ENCODE results near the gene SLC14A1.
A peak's percentile ranks its signal among the peaks of the same experiment; 100 is the strongest.

Gene SLC14A1

DNA sequence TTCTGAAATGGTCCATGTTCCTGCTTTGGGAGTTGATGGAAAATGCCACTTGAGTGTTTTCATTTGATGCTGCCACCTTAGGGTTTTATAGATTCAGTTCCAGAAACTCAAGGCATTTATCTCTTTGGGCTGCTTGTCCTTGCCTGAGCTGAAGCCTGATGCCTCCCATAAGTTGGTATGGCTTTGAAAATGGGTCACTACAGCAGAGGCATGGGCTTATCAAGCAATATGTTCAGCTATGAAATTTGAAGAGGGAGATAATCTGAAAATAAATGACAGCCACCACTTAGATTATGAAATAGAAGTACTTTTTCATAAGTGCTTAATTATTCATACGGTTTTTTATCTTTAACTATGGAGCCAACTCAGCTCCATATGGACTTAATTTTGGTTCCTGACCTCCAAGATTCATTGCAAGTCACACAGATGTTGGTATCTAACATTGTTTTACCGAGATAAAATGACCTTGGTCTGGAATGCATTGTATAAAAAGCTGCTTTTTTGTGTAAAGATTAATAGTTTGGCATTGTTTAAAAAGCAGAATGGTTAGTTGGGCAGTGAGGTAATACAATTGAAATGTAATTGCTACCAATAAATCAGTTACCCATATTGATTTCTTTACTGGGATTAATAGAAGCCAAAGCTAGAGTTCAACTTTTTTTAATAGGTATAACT is 4.5 kb downstream of the SLC14A1 start:
- POLR2A ChIA-PET = no interaction called here

DNA sequence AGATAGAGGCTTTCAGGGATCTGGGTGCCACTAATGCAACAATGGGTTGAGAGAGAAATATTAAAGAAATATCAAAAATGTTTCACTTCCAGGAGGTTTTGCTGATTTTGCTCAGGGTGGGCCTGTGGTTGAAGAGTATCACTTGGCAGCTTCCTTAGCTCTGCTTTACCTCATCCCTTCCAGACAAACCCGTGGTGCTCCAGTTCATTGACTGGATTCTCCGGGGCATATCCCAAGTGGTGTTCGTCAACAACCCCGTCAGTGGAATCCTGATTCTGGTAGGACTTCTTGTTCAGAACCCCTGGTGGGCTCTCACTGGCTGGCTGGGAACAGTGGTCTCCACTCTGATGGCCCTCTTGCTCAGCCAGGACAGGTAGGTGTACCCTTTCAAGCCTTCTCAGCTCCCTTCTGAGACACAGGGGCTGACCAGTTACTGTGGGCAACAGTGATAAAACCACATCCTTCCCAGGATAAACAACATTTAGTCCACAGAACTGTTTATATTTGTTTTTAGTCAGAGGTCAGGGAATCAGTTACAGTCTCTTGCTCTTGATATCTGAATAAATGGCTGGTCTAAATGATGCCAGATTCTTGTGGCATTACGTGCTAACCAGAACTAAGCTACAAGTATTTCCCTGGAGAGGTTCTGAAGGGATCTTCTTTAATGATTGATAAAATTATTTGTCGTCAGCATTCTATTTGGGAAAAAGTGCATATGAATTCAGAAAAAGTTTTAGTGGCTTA is 7.0 kb downstream of the SLC14A1 start:
- no peaks in the 10 kb centered on the region for H3K27me3 ChIP-seq (replicated peaks in 2 of 5; ENCODE audit: control insufficient read depth in 4 of 5, insufficient read depth in 5 of 5, low read length in 4 of 5)
- no peaks in the 10 kb centered on the region for H3K4me1 ChIP-seq (ENCODE audit: control extremely low read depth in 1 of 4, control insufficient read depth in 4 of 4, insufficient read depth in 4 of 4, low read length in 3 of 4)
- DNase-seq = no peak
- ChIA-PET CTCF (interaction anchor here (0.7 to 14.7 kb wide), 13 partner anchors 8 to 107 kb away, joined by 3 to 151 read pairs (median 3); no protein-coding TSS in a partner anchor), POLR2A (no interaction called here)
- H3K9me3 ChIP-seq (ENCODE audit: control extremely low read depth in 1 of 5, control insufficient read depth in 4 of 5, insufficient read depth in 2 of 5, low read depth in 1 of 5, low read length in 4 of 5) = no peaks in the 10 kb centered on the region
- H3K4me3 ChIP-seq (ENCODE audit: control insufficient read depth in 1 of 7, extremely low read depth in 1 of 7, insufficient read depth in 4 of 7, low read depth in 2 of 7, low read length in 6 of 7) = no peak overlapping the region
- H3K36me3 ChIP-seq (ENCODE audit: control insufficient read depth in 4 of 4, insufficient read depth in 4 of 4, low read length in 3 of 4) = no peaks in the 10 kb centered on the region
- WGBS (ENCODE audit: insufficient coverage) = 56% methylated on average over 4 of the region's 6 CpGs
- no peak overlapping the region for H3K27ac ChIP-seq (ENCODE audit: insufficient read depth in 1 of 2, low read depth in 1 of 2, low read length in 2 of 2, poor library complexity in 1 of 2, severe bottlenecking in 2 of 2)

More for the DNA sequence above, 4.5 kb downstream of the SLC14A1 start:
- WGBS (ENCODE audit: insufficient coverage) = 100% methylated on average over 1 of the region's 2 CpGs
- CTCF ChIA-PET = interaction anchor here (1.1 to 14.7 kb wide), 6 partner anchors 10 to 177 kb away, joined by 3 to 151 read pairs (median 4); no protein-coding TSS in a partner anchor
- Histone ChIP-seq H3K4me1 (ENCODE audit: control extremely low read depth in 1 of 4, control insufficient read depth in 4 of 4, insufficient read depth in 4 of 4, low read length in 3 of 4) (no peaks in the 10 kb centered on the region), H3K9me3 (ENCODE audit: control extremely low read depth in 1 of 5, control insufficient read depth in 4 of 5, insufficient read depth in 2 of 5, low read depth in 1 of 5, low read length in 4 of 5) (no peaks in the 10 kb centered on the region), H3K27ac (ENCODE audit: insufficient read depth in 1 of 2, low read depth in 1 of 2, low read length in 2 of 2, poor library complexity in 1 of 2, severe bottlenecking in 2 of 2) (no peak overlapping the region), H3K4me3 (ENCODE audit: control insufficient read depth in 1 of 7, extremely low read depth in 1 of 7, insufficient read depth in 4 of 7, low read depth in 2 of 7, low read length in 6 of 7) (no peak overlapping the region), H3K36me3 (ENCODE audit: control insufficient read depth in 4 of 4, insufficient read depth in 4 of 4, low read length in 3 of 4) (no peaks in the 10 kb centered on the region), H3K27me3 (replicated peaks in 2 of 5; ENCODE audit: control insufficient read depth in 4 of 5, insufficient read depth in 5 of 5, low read length in 4 of 5) (no peaks in the 10 kb centered on the region)
- DNase-seq = no peak

GRCh38 chr18:45731716-45732115 is 7.7 kb downstream of the SLC14A1 start:
- H3K4me1 ChIP-seq (ENCODE audit: control extremely low read depth in 1 of 4, control insufficient read depth in 4 of 4, insufficient read depth in 4 of 4, low read length in 3 of 4) = no peaks in the 10 kb centered on the region
- no peaks in the 10 kb centered on the region for H3K9me3 ChIP-seq (ENCODE audit: control extremely low read depth in 1 of 5, control insufficient read depth in 4 of 5, insufficient read depth in 2 of 5, low read depth in 1 of 5, low read length in 4 of 5)
- ChIA-PET CTCF (interaction anchor here (1.1 to 14.7 kb wide), 3 partner anchors 9 to 106 kb away, joined by 3 to 151 read pairs (median 3); no protein-coding TSS in a partner anchor), POLR2A (no interaction called here)
- no peak overlapping the region for H3K4me3 ChIP-seq (ENCODE audit: control insufficient read depth in 1 of 7, extremely low read depth in 1 of 7, insufficient read depth in 4 of 7, low read depth in 2 of 7, low read length in 6 of 7)
- H3K36me3 ChIP-seq (ENCODE audit: control insufficient read depth in 4 of 4, insufficient read depth in 4 of 4, low read length in 3 of 4) = no peaks in the 10 kb centered on the region
- no peaks in the 10 kb centered on the region for H3K27me3 ChIP-seq (replicated peaks in 2 of 5; ENCODE audit: control insufficient read depth in 4 of 5, insufficient read depth in 5 of 5, low read length in 4 of 5)
- H3K27ac ChIP-seq (ENCODE audit: insufficient read depth in 1 of 2, low read depth in 1 of 2, low read length in 2 of 2, poor library complexity in 1 of 2, severe bottlenecking in 2 of 2) = no peak overlapping the region
- no peak for DNase-seq
- WGBS (ENCODE audit: insufficient coverage) = 100% methylated on average over 1 of the region's 2 CpGs

- ChIA-PET CTCF (interaction anchor here (0.9 to 14.7 kb wide), 5 partner anchors 9 to 104 kb away, joined by 3 to 151 read pairs (median 6); partner anchors contain the start of gene SLC14A1), POLR2A (no interaction called here)
- H3K27me3 ChIP-seq (replicated peaks in 2 of 5; ENCODE audit: control insufficient read depth in 4 of 5, insufficient read depth in 5 of 5, low read length in 4 of 5) = no peaks in the 10 kb centered on the region
- H3K36me3 ChIP-seq (ENCODE audit: control insufficient read depth in 4 of 4, insufficient read depth in 4 of 4, low read length in 3 of 4) = peaks cover 0 to 2% (median 0%) of the 10 kb centered on the region in 4 experiments
- peak in 1 of 3 donors; percentile 18 for DNase-seq
- H3K4me3 ChIP-seq (ENCODE audit: control insufficient read depth in 1 of 7, extremely low read depth in 1 of 7, insufficient read depth in 4 of 7, low read depth in 2 of 7, low read length in 6 of 7) = no peak overlapping the region
- H3K9me3 ChIP-seq (ENCODE audit: control extremely low read depth in 1 of 5, control insufficient read depth in 4 of 5, insufficient read depth in 2 of 5, low read depth in 1 of 5, low read length in 4 of 5) = no peaks in the 10 kb centered on the region
- no peak overlapping the region for H3K27ac ChIP-seq (ENCODE audit: insufficient read depth in 1 of 2, low read depth in 1 of 2, low read length in 2 of 2, poor library complexity in 1 of 2, severe bottlenecking in 2 of 2)
- WGBS (ENCODE audit: insufficient coverage) = 96% methylated on average over 6 of the region's 7 CpGs
- no peaks in the 10 kb centered on the region for H3K4me1 ChIP-seq (ENCODE audit: control extremely low read depth in 1 of 4, control insufficient read depth in 4 of 4, insufficient read depth in 4 of 4, low read length in 3 of 4)
These were observed 9.6 kb downstream of the SLC14A1 start for GRCh38 chr18:45733535-45733934.

GRCh38 chr18:45734505-45734904 is 10.5 kb downstream of the SLC14A1 start:
- Histone ChIP-seq H3K36me3 (ENCODE audit: control insufficient read depth in 4 of 4, insufficient read depth in 4 of 4, low read length in 3 of 4) (peaks cover 0 to 2% (median 0%) of the 10 kb centered on the region in 4 experiments), H3K27me3 (replicated peaks in 2 of 5; ENCODE audit: control insufficient read depth in 4 of 5, insufficient read depth in 5 of 5, low read length in 4 of 5) (no peaks in the 10 kb centered on the region), H3K27ac (ENCODE audit: insufficient read depth in 1 of 2, low read depth in 1 of 2, low read length in 2 of 2, poor library complexity in 1 of 2, severe bottlenecking in 2 of 2) (no peak overlapping the region), H3K4me3 (ENCODE audit: control insufficient read depth in 1 of 7, extremely low read depth in 1 of 7, insufficient read depth in 4 of 7, low read depth in 2 of 7, low read length in 6 of 7) (no peak overlapping the region), H3K9me3 (ENCODE audit: control extremely low read depth in 1 of 5, control insufficient read depth in 4 of 5, insufficient read depth in 2 of 5, low read depth in 1 of 5, low read length in 4 of 5) (no peaks in the 10 kb centered on the region), H3K4me1 (ENCODE audit: control extremely low read depth in 1 of 4, control insufficient read depth in 4 of 4, insufficient read depth in 4 of 4, low read length in 3 of 4) (no peaks in the 10 kb centered on the region)
- POLR2A ChIA-PET = no interaction called here
- 100% methylated on average over 5 of the region's 5 CpGs for WGBS (ENCODE audit: insufficient coverage)
- DNase-seq = no peak
- CTCF ChIA-PET = interaction anchor here (0.9 to 1.2 kb wide), 3 partner anchors 9 to 82 kb away, joined by 3 to 4 read pairs (median 3); partner anchors contain the start of gene SLC14A1

DNA sequence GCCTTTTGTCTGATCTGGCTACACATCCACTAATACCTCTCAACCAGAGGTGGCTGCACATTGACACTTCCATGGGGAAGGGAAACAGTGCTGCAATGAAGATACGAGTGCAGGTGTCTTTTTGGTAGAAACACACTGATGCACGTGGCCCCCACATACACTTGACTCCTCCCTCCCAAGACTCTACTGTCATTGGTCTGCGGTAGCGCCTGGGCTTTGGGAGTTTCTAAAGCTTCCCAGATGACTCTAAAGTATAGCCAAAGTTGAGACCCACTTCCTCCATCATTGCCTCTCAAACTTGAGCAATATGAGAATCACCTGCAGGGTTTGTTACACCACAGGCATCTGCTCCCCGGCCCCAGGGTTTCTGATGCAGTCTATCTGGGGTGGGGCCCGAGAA is 11.0 kb downstream of the SLC14A1 start:
- Histone ChIP-seq H3K9me3 (ENCODE audit: control extremely low read depth in 1 of 5, control insufficient read depth in 4 of 5, insufficient read depth in 2 of 5, low read depth in 1 of 5, low read length in 4 of 5) (no peaks in the 10 kb centered on the region), H3K4me1 (ENCODE audit: control extremely low read depth in 1 of 4, control insufficient read depth in 4 of 4, insufficient read depth in 4 of 4, low read length in 3 of 4) (no peaks in the 10 kb centered on the region), H3K36me3 (ENCODE audit: control insufficient read depth in 4 of 4, insufficient read depth in 4 of 4, low read length in 3 of 4) (peaks cover 0 to 2% (median 0%) of the 10 kb centered on the region in 4 experiments), H3K4me3 (ENCODE audit: control insufficient read depth in 1 of 7, extremely low read depth in 1 of 7, insufficient read depth in 4 of 7, low read depth in 2 of 7, low read length in 6 of 7) (no peak overlapping the region), H3K27ac (ENCODE audit: insufficient read depth in 1 of 2, low read depth in 1 of 2, low read length in 2 of 2, poor library complexity in 1 of 2, severe bottlenecking in 2 of 2) (no peak overlapping the region), H3K27me3 (replicated peaks in 2 of 5; ENCODE audit: control insufficient read depth in 4 of 5, insufficient read depth in 5 of 5, low read length in 4 of 5) (no peaks in the 10 kb centered on the region)
- CTCF ChIA-PET = interaction anchor here (1.1 to 2.9 kb wide), 3 partner anchors 9 to 82 kb away, joined by 3 to 9 read pairs (median 4); no protein-coding TSS in a partner anchor
- DNase-seq = no peak
- POLR2A ChIA-PET = no interaction called here
- 94% methylated on average over 3 of the region's 6 CpGs for WGBS (ENCODE audit: insufficient coverage)

DNA sequence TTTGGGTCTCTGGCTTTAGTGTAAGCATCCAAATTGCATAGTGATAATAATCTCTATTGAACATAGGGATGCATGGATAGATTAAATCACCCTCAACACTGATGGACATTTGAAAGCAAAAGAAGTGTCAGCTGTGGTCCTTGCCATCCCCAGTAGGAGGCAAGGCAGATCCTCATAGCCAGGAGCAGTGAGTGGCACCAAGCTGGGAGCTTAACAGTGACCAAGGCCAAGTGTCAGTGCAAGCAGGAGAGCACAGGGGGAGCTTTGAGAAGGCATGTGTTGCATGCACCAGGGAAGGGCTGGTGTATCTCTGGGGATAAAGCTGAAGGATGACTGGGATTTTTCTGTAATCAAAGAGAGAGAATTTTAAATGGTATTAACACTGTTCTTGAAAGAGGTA is 14.7 kb downstream of the SLC14A1 start:
- Histone ChIP-seq H3K27ac (ENCODE audit: insufficient read depth in 1 of 2, low read depth in 1 of 2, low read length in 2 of 2, poor library complexity in 1 of 2, severe bottlenecking in 2 of 2) (no peak overlapping the region), H3K9me3 (ENCODE audit: control extremely low read depth in 1 of 5, control insufficient read depth in 4 of 5, insufficient read depth in 2 of 5, low read depth in 1 of 5, low read length in 4 of 5) (no peaks in the 10 kb centered on the region), H3K36me3 (ENCODE audit: control insufficient read depth in 4 of 4, insufficient read depth in 4 of 4, low read length in 3 of 4) (peaks cover 0 to 2% (median 0%) of the 10 kb centered on the region in 4 experiments), H3K27me3 (replicated peaks in 2 of 5; ENCODE audit: control insufficient read depth in 4 of 5, insufficient read depth in 5 of 5, low read length in 4 of 5) (no peaks in the 10 kb centered on the region), H3K4me1 (ENCODE audit: control extremely low read depth in 1 of 4, control insufficient read depth in 4 of 4, insufficient read depth in 4 of 4, low read length in 3 of 4) (no peaks in the 10 kb centered on the region), H3K4me3 (ENCODE audit: control insufficient read depth in 1 of 7, extremely low read depth in 1 of 7, insufficient read depth in 4 of 7, low read depth in 2 of 7, low read length in 6 of 7) (no peak overlapping the region)
- ChIA-PET CTCF (interaction anchor here (1.0 to 1.6 kb wide), 6 partner anchors 9 to 101 kb away, joined by 3 to 11 read pairs (median 4); partner anchors contain the start of gene SLC14A1), POLR2A (no interaction called here)
- peak in 2 of 3 donors; percentile 38 to 39 for DNase-seq

Data from common myeloid progenitor, CD34-positive (primary cell).